ENCODE measurements around the gene ADAP2. TPM values are rescaled to one million over a fixed set of nuclear protein-coding genes. Genes with fewer than 3 reads are reported as not detected.

ADAP2 gene
- total RNA-seq, 1 experiment from 2014 or later: 1.2 TPM

DNA sequence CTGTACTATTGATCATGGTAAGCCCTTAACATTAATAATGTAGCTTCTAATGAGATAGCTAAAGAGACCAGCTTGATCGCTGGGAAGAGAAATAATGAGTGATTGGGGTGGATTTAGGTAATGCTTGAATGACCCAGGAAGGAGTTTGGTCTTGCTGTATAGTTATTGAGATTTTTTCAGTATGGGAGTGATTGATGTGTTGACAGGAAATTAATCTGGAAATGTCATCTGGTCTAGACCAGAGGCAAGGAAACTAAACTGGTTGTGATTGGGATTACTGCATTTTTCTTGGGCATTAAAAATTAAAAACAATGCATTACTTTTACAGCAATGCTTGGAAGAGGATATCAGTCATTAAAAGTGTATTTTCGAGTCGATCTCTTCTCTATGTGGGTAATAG lies 27.5 kb upstream of the ADAP2 start:
- no peak for TF ChIP-seq SMAD4 (CRISPR knock-in tag; IDR thresholded peaks at IDR 0.05)
- no peak for TF ChIP-seq NR2C2 (CRISPR knock-in tag; IDR thresholded peaks at IDR 0.05)
- no peak for TF ChIP-seq FOXK1 (CRISPR knock-in tag; IDR thresholded peaks at IDR 0.05)
- TF ChIP-seq, protein P1, sequence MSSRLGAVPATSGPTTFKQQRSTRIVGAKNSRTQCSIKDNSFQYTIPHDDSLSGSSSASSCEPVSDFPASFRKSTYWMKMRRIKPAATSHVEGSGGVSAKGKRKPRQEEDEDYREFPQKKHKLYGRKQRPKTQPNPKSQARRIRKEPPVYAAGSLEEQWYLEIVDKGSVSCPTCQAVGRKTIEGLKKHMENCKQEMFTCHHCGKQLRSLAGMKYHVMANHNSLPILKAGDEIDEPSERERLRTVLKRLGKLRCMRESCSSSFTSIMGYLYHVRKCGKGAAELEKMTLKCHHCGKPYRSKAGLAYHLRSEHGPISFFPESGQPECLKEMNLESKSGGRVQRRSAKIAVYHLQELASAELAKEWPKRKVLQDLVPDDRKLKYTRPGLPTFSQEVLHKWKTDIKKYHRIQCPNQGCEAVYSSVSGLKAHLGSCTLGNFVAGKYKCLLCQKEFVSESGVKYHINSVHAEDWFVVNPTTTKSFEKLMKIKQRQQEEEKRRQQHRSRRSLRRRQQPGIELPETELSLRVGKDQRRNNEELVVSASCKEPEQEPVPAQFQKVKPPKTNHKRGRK (CRISPR knock-in tag; IDR thresholded peaks at IDR 0.05; ENCODE audit: borderline replicate concordance): no peak
- no peak for TF ChIP-seq KAT7 (CRISPR knock-in tag; IDR thresholded peaks at IDR 0.05; ENCODE audit: borderline replicate concordance)
- no peak for TF ChIP-seq SP1 (CRISPR knock-in tag; conservative IDR thresholded peaks at IDR 0.05)
- TF ChIP-seq MYBL2 (CRISPR knock-in tag; IDR thresholded peaks at IDR 0.05): no peak
- TF ChIP-seq TCF7 (CRISPR knock-in tag; IDR thresholded peaks at IDR 0.05; ENCODE audit: low read depth): no peak
- TF ChIP-seq, protein P2, sequence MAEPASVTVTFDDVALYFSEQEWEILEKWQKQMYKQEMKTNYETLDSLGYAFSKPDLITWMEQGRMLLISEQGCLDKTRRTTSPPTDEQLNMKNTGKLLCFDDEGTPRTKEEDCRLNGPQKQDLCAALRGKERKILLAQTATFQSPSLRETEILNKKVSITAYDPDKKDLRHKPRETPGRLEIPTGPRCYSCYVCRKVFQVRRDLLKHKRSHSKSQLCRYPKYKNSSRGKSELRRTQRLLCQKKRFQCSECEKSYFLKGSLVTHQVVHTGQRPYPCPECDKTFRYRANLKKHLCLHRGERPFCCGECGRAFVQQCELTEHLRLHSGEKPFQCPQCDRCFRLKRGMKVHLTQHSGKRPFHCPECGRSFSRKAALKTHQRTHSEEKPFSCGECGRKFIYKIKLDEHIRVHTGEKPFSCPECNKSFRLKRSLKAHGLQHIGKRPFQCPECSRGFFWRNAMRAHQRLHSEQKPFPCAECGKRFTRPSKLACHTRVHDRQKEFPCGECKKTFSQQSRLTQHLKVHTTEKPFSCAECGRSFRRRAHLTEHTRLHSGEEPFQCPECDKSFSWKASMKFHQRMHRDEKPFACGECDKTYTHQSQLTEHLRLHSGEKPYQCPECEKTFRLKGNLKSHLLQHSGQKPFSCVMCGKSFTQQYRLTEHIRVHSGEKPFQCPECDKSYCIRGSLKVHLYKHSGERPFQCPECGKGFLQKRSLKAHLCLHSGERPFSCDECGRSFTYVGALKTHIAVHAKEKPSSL (CRISPR knock-in tag; conservative IDR thresholded peaks at IDR 0.05): no peak
- no peak for TF ChIP-seq ZNF219 (CRISPR knock-in tag; IDR thresholded peaks at IDR 0.05; ENCODE audit: borderline replicate concordance)
- TF ChIP-seq, protein P3, sequence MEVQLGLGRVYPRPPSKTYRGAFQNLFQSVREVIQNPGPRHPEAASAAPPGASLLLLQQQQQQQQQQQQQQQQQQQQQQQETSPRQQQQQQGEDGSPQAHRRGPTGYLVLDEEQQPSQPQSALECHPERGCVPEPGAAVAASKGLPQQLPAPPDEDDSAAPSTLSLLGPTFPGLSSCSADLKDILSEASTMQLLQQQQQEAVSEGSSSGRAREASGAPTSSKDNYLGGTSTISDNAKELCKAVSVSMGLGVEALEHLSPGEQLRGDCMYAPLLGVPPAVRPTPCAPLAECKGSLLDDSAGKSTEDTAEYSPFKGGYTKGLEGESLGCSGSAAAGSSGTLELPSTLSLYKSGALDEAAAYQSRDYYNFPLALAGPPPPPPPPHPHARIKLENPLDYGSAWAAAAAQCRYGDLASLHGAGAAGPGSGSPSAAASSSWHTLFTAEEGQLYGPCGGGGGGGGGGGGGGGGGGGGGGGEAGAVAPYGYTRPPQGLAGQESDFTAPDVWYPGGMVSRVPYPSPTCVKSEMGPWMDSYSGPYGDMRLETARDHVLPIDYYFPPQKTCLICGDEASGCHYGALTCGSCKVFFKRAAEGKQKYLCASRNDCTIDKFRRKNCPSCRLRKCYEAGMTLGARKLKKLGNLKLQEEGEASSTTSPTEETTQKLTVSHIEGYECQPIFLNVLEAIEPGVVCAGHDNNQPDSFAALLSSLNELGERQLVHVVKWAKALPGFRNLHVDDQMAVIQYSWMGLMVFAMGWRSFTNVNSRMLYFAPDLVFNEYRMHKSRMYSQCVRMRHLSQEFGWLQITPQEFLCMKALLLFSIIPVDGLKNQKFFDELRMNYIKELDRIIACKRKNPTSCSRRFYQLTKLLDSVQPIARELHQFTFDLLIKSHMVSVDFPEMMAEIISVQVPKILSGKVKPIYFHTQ (CRISPR knock-in tag; IDR thresholded peaks at IDR 0.05): no peak
- TF ChIP-seq ZNF317 (CRISPR knock-in tag; IDR thresholded peaks at IDR 0.05; ENCODE audit: borderline replicate concordance, low read depth): no peak
- no peak for TF ChIP-seq TP53 (CRISPR knock-in tag; IDR thresholded peaks at IDR 0.05)
- no peak for ATAC-seq
- CTCF ChIA-PET: no interaction called here
- Mint-ChIP-seq H3K4me1 (no peaks in the 10 kb centered on the region), H3K36me3 (peaks cover 33% of the 10 kb centered on the region), H3K4me3 (no peak overlapping the region), H3K27ac (no peak overlapping the region), H3K9me3 (no peaks in the 10 kb centered on the region), H3K27me3 (ENCODE audit: low read depth) (no peaks in the 10 kb centered on the region)
- POLR2A ChIA-PET: no interaction called here
- no peak for DNase-seq (ENCODE audit: low spot score)

DNA sequence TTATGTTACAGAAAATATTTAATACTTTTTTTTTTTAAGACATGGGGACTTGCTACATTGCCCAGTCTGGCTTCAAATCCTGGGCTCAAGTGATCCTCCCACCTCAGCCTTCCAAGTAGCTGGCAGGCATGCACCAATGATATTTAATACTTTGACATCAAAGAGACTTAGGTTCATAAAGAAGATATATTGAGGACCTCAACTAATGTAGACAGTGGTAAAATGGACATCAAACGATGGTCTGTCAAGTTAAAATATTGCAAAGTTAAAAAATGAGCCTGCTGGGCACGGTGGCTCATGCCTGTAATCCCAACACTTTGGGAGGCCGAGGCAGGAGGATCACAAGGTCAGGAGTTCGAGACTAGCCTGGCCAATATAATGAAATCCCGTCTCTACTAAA lies 24.4 kb upstream of the ADAP2 start:
- ATAC-seq (no peak), DNase-seq (ENCODE audit: low spot score) (no peak)
- TF ChIP-seq CREM (CRISPR knock-in tag; IDR thresholded peaks at IDR 0.05) (no peak), FOXP1 (CRISPR knock-in tag; IDR thresholded peaks at IDR 0.05; ENCODE audit: borderline replicate concordance) (no peak)
- TF ChIP-seq, protein P4, sequence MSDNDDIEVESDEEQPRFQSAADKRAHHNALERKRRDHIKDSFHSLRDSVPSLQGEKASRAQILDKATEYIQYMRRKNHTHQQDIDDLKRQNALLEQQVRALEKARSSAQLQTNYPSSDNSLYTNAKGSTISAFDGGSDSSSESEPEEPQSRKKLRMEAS (CRISPR knock-in tag; IDR thresholded peaks at IDR 0.05): no peak
- CTCF ChIA-PET: no interaction called here
- Mint-ChIP-seq H3K27me3 (ENCODE audit: low read depth) (no peaks in the 10 kb centered on the region), H3K9me3 (no peaks in the 10 kb centered on the region), H3K4me1 (no peaks in the 10 kb centered on the region), H3K27ac (no peak overlapping the region), H3K36me3 (peaks cover 25% of the 10 kb centered on the region), H3K4me3 (no peak overlapping the region)
- POLR2A ChIA-PET: no interaction called here

DNA sequence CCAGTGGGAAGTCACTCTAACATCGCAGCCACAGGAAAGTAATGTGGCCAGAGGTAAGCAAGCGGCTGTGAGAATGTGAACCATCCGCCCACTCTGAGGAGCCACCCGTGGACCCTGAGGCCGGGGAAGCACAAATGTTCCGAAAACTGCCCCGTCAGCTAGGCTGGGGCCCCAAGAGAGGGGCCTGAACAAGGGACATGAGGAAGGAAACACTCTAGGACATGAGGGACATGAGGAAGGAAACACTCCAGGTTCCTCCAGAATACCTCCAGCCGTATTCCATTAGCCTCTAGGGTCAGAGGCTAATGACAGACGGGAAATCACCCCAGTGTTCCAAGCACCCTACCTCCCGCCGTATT lies 16.0 kb upstream of the ADAP2 start:
- Mint-ChIP-seq H3K4me3 (peak overlapping the region; percentile 100), H3K27ac (peak overlapping the region; percentile 79), H3K27me3 (ENCODE audit: low read depth) (no peaks in the 10 kb centered on the region), H3K9me3 (no peaks in the 10 kb centered on the region), H3K36me3 (peaks cover 4% of the 10 kb centered on the region), H3K4me1 (peaks cover 12% of the 10 kb centered on the region)
- ChIA-PET POLR2A (no interaction called here), CTCF (no interaction called here)
- no peak for DNase-seq (ENCODE audit: low spot score)
- peak; percentile 26 for ATAC-seq
- TF ChIP-seq, protein P5, sequence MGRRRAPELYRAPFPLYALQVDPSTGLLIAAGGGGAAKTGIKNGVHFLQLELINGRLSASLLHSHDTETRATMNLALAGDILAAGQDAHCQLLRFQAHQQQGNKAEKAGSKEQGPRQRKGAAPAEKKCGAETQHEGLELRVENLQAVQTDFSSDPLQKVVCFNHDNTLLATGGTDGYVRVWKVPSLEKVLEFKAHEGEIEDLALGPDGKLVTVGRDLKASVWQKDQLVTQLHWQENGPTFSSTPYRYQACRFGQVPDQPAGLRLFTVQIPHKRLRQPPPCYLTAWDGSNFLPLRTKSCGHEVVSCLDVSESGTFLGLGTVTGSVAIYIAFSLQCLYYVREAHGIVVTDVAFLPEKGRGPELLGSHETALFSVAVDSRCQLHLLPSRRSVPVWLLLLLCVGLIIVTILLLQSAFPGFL (CRISPR knock-in tag; IDR thresholded peaks at IDR 0.05; ENCODE audit: borderline replicate concordance): no peak
- TF ChIP-seq, protein P6, sequence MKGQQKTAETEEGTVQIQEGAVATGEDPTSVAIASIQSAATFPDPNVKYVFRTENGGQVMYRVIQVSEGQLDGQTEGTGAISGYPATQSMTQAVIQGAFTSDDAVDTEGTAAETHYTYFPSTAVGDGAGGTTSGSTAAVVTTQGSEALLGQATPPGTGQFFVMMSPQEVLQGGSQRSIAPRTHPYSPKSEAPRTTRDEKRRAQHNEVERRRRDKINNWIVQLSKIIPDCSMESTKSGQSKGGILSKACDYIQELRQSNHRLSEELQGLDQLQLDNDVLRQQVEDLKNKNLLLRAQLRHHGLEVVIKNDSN (CRISPR knock-in tag; IDR thresholded peaks at IDR 0.05): no peak
- TF ChIP-seq, protein P7, sequence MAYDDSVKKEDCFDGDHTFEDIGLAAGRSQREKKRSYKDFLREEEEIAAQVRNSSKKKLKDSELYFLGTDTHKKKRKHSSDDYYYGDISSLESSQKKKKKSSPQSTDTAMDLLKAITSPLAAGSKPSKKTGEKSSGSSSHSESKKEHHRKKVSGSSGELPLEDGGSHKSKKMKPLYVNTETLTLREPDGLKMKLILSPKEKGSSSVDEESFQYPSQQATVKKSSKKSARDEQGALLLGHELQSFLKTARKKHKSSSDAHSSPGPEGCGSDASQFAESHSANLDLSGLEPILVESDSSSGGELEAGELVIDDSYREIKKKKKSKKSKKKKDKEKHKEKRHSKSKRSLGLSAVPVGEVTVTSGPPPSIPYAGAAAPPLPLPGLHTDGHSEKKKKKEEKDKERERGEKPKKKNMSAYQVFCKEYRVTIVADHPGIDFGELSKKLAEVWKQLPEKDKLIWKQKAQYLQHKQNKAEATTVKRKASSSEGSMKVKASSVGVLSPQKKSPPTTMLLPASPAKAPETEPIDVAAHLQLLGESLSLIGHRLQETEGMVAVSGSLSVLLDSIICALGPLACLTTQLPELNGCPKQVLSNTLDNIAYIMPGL (CRISPR knock-in tag; IDR thresholded peaks at IDR 0.05): no peak
- TF ChIP-seq, protein P8, sequence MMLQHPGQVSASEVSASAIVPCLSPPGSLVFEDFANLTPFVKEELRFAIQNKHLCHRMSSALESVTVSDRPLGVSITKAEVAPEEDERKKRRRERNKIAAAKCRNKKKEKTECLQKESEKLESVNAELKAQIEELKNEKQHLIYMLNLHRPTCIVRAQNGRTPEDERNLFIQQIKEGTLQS (CRISPR knock-in tag; conservative IDR thresholded peaks at IDR 0.05): no peak

Measured in WTC11 (cell line).